ENCODE results near the gene ADAMTSL5. TPM values are rescaled to one million over a fixed set of nuclear protein-coding genes. Genes with fewer than 3 reads are reported as not detected.

The ADAMTSL5 gene
- total RNA-seq, 1 experiment from 2014 or later = 2.6 TPM

DNA sequence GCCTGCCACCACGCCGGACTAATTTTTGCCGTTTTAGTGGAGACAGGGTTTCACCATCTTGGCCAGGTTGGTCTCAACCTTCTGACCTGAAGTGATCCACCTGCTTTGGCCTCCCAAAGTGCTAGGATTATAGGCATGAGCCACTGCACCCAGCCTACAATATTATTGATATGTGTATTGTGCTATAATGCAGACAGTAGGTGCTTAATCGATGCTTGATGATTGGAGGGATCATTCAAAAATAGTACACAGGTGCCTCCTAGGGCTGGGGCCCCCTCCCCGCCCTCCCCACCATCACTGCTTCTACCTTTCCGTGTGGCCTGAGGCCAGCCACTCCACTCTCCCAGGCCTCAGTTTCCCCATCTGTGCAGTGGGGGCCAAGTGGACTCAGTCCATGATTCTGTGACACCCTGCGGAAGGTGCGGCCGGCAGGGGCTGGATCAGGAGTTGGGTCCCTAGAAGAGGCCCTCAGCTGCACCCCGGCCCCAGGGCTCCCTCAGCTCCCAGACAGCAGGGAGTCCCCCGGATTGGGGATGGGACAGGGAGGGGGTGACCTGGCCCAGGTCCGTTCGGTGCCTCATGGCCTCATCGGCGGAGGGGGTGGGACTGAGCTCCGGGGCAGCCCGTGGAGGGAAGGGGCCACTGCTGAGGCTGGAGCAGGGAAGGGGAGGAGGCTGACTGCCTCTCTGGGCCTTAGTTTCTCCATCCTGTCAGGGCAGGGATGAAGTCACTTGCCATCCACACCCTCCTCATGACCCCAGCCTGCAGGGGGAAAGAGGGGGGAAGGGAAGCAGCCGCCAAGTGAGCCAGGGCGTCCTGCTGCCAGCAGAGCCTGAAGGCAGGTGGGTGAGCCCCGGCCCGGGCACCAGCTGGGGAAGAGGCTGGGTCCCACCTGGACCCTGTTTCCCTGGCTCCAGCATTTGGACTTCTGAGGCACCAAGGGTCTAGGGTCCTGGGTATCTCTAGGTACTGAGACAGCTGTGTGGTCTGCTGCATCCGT, 1.2 kb downstream of the ADAMTSL5 start:
- Histone ChIP-seq H3K4me3 (ENCODE audit: low read length) (no peak overlapping the region), H3K27ac (ENCODE audit: low read length) (no peak overlapping the region), H4K20me1 (ENCODE audit: insufficient read depth, low read depth, low read length) (no peaks in the 10 kb centered on the region), H2AFZ (ENCODE audit: low read length) (no peak overlapping the region), H3K9me2 (replicated peaks; ENCODE audit: insufficient read depth, low read length) (no peaks in the 10 kb centered on the region), H3K9me3 (ENCODE audit: low read length) (no peaks in the 10 kb centered on the region), H3K4me2 (ENCODE audit: low read depth, low read length, poor library complexity, severe bottlenecking) (peak overlapping the region; percentile 65), H3K27me3 (ENCODE audit: low read length) (no peaks in the 10 kb centered on the region), H3K4me1 (ENCODE audit: low read length) (0 out of 2 replicates have a peak, but pooled peaks cover 2% of the 10 kb centered on the region), H3K79me2 (ENCODE audit: low read length) (no peaks in the 10 kb centered on the region), H3K9ac (ENCODE audit: low read length) (no peak overlapping the region), H3K36me3 (ENCODE audit: insufficient read depth, low read length) (no peaks in the 10 kb centered on the region)
- DNase-seq = no peak

GRCh38 chr19:1510807-1511206, 2.0 kb downstream of the ADAMTSL5 start:
- Histone ChIP-seq H2AFZ (ENCODE audit: low read length) (no peak overlapping the region), H3K36me3 (ENCODE audit: insufficient read depth, low read length) (no peaks in the 10 kb centered on the region), H3K27ac (ENCODE audit: low read length) (no peak overlapping the region), H3K4me3 (ENCODE audit: low read length) (no peak overlapping the region), H3K9me3 (ENCODE audit: low read length) (no peaks in the 10 kb centered on the region), H3K4me2 (ENCODE audit: low read depth, low read length, poor library complexity, severe bottlenecking) (no peak overlapping the region), H3K27me3 (ENCODE audit: low read length) (no peaks in the 10 kb centered on the region), H4K20me1 (ENCODE audit: insufficient read depth, low read depth, low read length) (no peaks in the 10 kb centered on the region), H3K9ac (ENCODE audit: low read length) (no peak overlapping the region), H3K9me2 (replicated peaks; ENCODE audit: insufficient read depth, low read length) (no peaks in the 10 kb centered on the region), H3K4me1 (ENCODE audit: low read length) (0 out of 2 replicates have a peak, but pooled peaks cover 2% of the 10 kb centered on the region), H3K79me2 (ENCODE audit: low read length) (no peaks in the 10 kb centered on the region)
- no peak for DNase-seq

DNA sequence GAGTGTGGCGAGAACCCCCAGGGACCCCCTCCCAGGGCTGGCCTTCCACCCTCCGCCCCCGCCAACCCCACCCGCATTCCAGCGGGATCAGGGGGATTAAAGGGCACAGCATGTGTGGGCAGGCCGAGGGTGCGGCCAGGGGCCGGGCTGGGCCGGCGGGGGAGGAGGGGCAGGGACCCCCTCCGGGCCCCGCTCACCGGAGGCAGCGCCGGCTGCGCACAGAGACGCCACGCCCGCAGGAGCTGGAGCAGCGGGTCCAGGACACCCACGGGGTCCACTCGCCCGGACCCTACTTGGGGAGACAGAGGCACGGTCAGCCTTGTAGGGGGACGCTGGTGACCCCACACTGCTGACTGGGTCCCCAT, 2.4 kb downstream of the ADAMTSL5 start:
- H3K79me2 ChIP-seq (ENCODE audit: low read length) = no peaks in the 10 kb centered on the region
- no peaks in the 10 kb centered on the region for H3K27me3 ChIP-seq (ENCODE audit: low read length)
- no peak overlapping the region for H3K27ac ChIP-seq (ENCODE audit: low read length)
- H4K20me1 ChIP-seq (ENCODE audit: insufficient read depth, low read depth, low read length) = no peaks in the 10 kb centered on the region
- 0 out of 2 replicates have a peak, but pooled peaks cover 2% of the 10 kb centered on the region for H3K4me1 ChIP-seq (ENCODE audit: low read length)
- H2AFZ ChIP-seq (ENCODE audit: low read length) = no peak overlapping the region
- H3K36me3 ChIP-seq (ENCODE audit: insufficient read depth, low read length) = no peaks in the 10 kb centered on the region
- no peak for DNase-seq
- H3K9me3 ChIP-seq (ENCODE audit: low read length) = no peaks in the 10 kb centered on the region
- no peak overlapping the region for H3K4me3 ChIP-seq (ENCODE audit: low read length)
- no peak overlapping the region for H3K9ac ChIP-seq (ENCODE audit: low read length)
- H3K9me2 ChIP-seq (replicated peaks; ENCODE audit: insufficient read depth, low read length) = no peaks in the 10 kb centered on the region
- no peak overlapping the region for H3K4me2 ChIP-seq (ENCODE audit: low read depth, low read length, poor library complexity, severe bottlenecking)

DNA sequence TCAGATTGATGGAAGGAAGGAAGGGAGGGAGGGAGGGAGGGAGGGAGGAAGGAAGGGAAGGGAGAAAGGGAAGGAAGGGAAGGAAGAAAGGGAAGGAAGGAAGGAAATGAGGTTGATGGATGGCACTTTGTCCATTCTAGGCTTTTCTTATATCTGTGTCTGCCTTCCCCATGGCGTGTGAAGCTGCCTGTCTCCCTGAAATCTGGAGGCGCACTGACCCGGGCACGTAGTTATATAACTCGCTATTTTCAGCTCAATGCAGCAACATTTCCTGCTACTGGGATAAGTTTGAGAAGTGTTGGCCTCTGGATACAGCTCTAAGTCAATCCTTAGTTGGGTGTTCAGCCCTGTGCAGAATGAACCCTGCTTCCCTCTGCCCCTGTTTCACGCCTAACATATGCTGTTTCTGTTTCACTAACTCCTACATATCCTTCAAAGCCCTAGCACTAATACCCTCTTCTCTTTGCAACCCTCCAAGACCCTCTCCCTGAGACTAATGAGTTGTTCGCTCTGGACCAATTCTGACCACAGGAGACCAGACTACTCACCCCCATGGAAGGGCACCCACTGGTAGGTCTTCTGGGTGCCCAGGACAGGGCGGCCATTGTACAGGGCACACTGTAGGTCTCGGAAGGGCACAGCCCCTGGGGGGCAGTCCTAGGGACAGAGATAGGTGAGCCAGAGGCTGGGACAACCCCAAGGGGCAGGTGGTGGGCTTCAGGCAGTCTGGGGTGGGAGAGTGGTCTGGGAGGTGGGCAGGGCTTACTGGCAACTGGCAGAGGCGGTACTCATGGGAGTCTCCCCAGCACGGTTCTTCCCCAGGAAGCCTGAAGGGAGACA, 3.0 kb downstream of the ADAMTSL5 start:
- H3K9ac ChIP-seq (ENCODE audit: low read length) = no peak overlapping the region
- no peak overlapping the region for H3K4me3 ChIP-seq (ENCODE audit: low read length)
- no peaks in the 10 kb centered on the region for H3K9me2 ChIP-seq (replicated peaks; ENCODE audit: insufficient read depth, low read length)
- H4K20me1 ChIP-seq (ENCODE audit: insufficient read depth, low read depth, low read length) = no peaks in the 10 kb centered on the region
- no peaks in the 10 kb centered on the region for H3K36me3 ChIP-seq (ENCODE audit: insufficient read depth, low read length)
- H3K4me1 ChIP-seq (ENCODE audit: low read length) = 0 out of 2 replicates have a peak, but pooled peaks cover 2% of the 10 kb centered on the region
- DNase-seq = no peak
- H3K27ac ChIP-seq (ENCODE audit: low read length) = no peak overlapping the region
- H2AFZ ChIP-seq (ENCODE audit: low read length) = no peak overlapping the region
- no peaks in the 10 kb centered on the region for H3K9me3 ChIP-seq (ENCODE audit: low read length)
- H3K4me2 ChIP-seq (ENCODE audit: low read depth, low read length, poor library complexity, severe bottlenecking) = no peak overlapping the region
- H3K79me2 ChIP-seq (ENCODE audit: low read length) = no peaks in the 10 kb centered on the region
- H3K27me3 ChIP-seq (ENCODE audit: low read length) = no peaks in the 10 kb centered on the region

DNA sequence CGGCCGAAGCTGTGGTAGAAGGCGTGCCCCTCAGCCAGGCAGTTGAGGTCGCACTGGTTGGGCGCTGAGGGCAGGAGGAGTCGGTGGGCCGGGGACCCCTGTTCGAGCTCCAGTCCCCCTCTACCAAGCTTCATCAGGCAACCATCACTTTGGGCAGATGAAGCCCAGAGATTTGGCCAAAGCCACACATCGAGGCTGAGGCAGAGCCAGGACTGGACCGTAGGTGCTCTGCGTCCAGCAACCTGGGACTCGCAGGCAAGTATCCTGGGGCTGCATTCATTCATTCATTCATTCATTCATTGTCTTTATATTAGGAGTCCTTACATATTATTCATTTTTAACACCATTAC, 4.3 kb downstream of the ADAMTSL5 start:
- H3K9ac ChIP-seq (ENCODE audit: low read length) = no peak overlapping the region
- no peak overlapping the region for H3K4me2 ChIP-seq (ENCODE audit: low read depth, low read length, poor library complexity, severe bottlenecking)

GRCh38 chr19:1507763-1508506, 4.9 kb downstream of the ADAMTSL5 start:
- Histone ChIP-seq H2AFZ (ENCODE audit: low read length) (no peak overlapping the region), H3K79me2 (ENCODE audit: low read length) (no peaks in the 10 kb centered on the region), H3K4me2 (ENCODE audit: low read depth, low read length, poor library complexity, severe bottlenecking) (no peak overlapping the region), H3K27me3 (ENCODE audit: low read length) (no peaks in the 10 kb centered on the region), H3K9ac (ENCODE audit: low read length) (no peak overlapping the region), H3K27ac (ENCODE audit: low read length) (no peak overlapping the region), H3K4me3 (ENCODE audit: low read length) (no peak overlapping the region), H3K9me2 (replicated peaks; ENCODE audit: insufficient read depth, low read length) (no peaks in the 10 kb centered on the region), H3K4me1 (ENCODE audit: low read length) (peaks cover 9% of the 10 kb centered on the region), H3K36me3 (ENCODE audit: insufficient read depth, low read length) (no peaks in the 10 kb centered on the region), H4K20me1 (ENCODE audit: insufficient read depth, low read depth, low read length) (no peaks in the 10 kb centered on the region), H3K9me3 (ENCODE audit: low read length) (no peaks in the 10 kb centered on the region)
- DNase-seq = peak; percentile 96

More for the DNA sequence above, 4.3 kb downstream of the ADAMTSL5 start:
- Histone ChIP-seq H4K20me1 (ENCODE audit: insufficient read depth, low read depth, low read length) (no peaks in the 10 kb centered on the region), H3K4me1 (ENCODE audit: low read length) (peaks cover 6% of the 10 kb centered on the region), H3K36me3 (ENCODE audit: insufficient read depth, low read length) (no peaks in the 10 kb centered on the region), H3K27ac (ENCODE audit: low read length) (no peak overlapping the region), H3K9me3 (ENCODE audit: low read length) (no peaks in the 10 kb centered on the region), H3K27me3 (ENCODE audit: low read length) (no peaks in the 10 kb centered on the region), H2AFZ (ENCODE audit: low read length) (no peak overlapping the region), H3K4me3 (ENCODE audit: low read length) (no peak overlapping the region), H3K9me2 (replicated peaks; ENCODE audit: insufficient read depth, low read length) (no peaks in the 10 kb centered on the region), H3K79me2 (ENCODE audit: low read length) (no peaks in the 10 kb centered on the region)
- no peak for DNase-seq

- no peak overlapping the region for H2AFZ ChIP-seq (ENCODE audit: low read length)
Observed at GRCh38 chr19:1507192-1507660, 5.6 kb downstream of the ADAMTSL5 start.

More at GRCh38 chr19:1507192-1507660, 5.6 kb downstream of the ADAMTSL5 start:
- no peak for DNase-seq
- Histone ChIP-seq H3K79me2 (ENCODE audit: low read length) (no peaks in the 10 kb centered on the region), H3K36me3 (ENCODE audit: insufficient read depth, low read length) (no peaks in the 10 kb centered on the region), H3K4me1 (ENCODE audit: low read length) (peaks cover 7% of the 10 kb centered on the region), H3K27me3 (ENCODE audit: low read length) (no peaks in the 10 kb centered on the region), H3K9me3 (ENCODE audit: low read length) (no peaks in the 10 kb centered on the region), H3K4me3 (ENCODE audit: low read length) (no peak overlapping the region), H4K20me1 (ENCODE audit: insufficient read depth, low read depth, low read length) (no peaks in the 10 kb centered on the region), H3K4me2 (ENCODE audit: low read depth, low read length, poor library complexity, severe bottlenecking) (no peak overlapping the region), H3K9ac (ENCODE audit: low read length) (no peak overlapping the region), H3K9me2 (replicated peaks; ENCODE audit: insufficient read depth, low read length) (no peaks in the 10 kb centered on the region), H3K27ac (ENCODE audit: low read length) (no peak overlapping the region)
